HG03439 (cell line): ENCODE results near the gene CTNNA3.

Experiments
- ATAC-seq: cut with Tn5 transposase; IDR thresholded peaks from one replicate; pipeline ENCODE4 v1.9.1; 2021; ENCODE audit warnings: mild to moderate bottlenecking, moderate library complexity; ENCODE audit not compliant: unreplicated experiment

The CTNNA3 gene

GRCh38 chr10:66058594-66058993 lies 1637.4 kb downstream of the CTNNA3 start:
- no peak for ATAC-seq

DNA sequence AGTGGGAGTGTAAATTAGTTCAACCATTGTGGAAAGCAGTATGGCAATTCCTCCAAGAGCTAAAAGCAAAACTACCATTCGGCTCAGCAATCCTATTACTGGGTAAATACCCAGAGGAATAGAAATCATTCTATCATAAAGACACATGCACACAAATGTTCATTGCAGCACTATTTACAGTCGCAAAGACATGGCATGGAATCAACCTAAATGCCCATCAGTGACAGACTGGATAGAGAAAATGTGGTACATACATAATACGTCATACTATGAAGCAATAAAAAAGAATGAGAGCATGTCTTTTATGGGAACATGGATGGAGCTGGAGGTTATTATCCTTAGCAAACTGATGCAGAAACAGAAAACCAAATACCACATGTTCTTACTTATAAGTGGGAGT lies 1646.7 kb downstream of the CTNNA3 start:
- no peak for ATAC-seq

DNA sequence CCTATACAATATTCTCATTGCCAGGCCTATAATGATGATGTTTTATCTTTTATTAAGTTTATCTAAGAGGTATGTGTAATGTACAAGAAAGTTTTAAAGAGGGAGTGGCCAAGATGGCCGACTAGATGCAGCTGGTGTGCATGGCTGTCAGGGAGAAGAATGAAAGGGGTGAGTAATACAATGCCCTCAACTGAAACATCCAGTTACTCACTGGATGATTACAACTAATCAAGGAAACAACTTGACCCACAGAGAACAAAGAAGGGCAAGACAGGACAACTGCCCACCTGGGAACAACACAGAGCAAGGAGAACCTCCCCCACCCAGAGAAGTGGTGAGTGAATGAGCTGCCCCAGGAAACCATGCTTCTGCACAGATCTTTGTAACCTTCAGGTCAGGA lies 1650.1 kb downstream of the CTNNA3 start:
- ATAC-seq, result no peak

GRCh38 chr10:66041771-66042170 lies 1654.2 kb downstream of the CTNNA3 start:
- ATAC-seq, result no peak

DNA sequence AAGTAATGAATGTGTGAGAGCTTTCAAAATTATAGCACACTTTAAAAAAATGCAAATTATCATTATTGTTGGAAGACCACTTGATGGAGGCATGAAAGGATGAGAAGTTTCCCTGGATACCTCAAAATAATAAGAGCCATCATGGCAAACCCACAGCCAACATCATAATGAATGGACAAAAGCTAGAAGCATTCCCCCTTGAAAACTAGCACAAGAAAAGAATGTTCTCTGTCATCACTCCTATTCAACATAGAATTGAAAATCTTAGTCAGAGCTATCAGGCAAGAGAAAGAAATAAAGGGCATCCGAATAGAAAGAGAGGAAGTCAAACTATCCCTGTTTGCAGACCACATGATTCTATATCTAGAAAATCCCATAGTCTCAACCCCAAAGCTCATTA lies 1657.4 kb downstream of the CTNNA3 start:
- ATAC-seq, result no peak

DNA sequence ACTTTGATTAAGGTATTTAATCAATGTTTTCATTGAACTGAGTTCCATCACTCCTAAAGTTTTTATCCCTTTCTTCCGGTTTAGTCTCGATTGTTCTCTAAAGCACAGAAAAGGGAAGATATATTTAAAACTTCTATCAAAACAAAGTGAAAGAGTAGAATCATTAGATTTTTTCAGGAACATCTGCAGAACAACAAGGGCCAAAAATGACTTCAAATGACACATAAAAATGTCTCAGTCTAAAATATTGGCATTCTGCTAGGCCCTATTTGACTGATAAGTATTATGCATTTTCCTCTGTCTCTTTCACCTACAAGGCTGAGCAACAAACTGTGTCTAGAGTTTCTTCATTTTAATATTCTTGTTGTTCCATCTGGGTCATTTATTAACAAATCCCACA lies 1669.7 kb downstream of the CTNNA3 start:
- ATAC-seq, result no peak

DNA sequence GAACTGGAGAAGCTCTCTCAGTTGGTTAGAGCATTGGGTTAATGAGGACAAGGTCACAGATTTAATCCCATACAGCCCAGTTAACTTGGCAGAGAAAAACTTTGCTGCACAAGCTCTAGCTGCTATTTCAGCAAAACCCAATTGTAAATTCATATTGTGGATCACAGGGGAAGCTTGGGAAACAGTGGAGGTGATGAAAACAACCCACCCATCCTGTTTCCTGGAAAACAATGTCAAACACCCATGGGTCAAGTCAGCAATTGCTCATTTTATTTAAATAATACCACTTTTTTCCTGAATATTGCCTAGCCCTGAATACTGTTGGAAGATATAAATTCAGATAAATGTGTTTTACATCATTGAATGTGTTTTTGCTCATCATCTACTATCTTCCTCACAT lies 1670.8 kb downstream of the CTNNA3 start:
- ATAC-seq, result no peak

DNA sequence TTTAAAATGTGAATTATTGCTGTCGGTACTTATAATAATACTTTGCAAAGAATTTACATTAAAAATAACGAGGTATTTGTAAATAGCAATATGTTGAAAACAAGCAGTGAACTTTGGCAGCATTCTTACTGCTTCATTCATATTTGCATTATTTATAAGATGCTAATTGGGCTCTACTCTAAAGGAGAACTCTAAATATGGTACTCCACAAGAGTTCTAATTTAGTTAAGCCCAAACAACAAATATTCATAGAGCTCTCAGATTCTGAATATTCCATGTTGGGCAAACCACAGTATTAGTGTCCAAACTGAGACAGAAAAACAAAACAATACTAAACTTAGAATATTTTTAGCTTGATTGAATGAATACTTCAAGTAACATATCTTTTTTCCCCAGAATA lies 1674.6 kb downstream of the CTNNA3 start:
- no peak for ATAC-seq

DNA sequence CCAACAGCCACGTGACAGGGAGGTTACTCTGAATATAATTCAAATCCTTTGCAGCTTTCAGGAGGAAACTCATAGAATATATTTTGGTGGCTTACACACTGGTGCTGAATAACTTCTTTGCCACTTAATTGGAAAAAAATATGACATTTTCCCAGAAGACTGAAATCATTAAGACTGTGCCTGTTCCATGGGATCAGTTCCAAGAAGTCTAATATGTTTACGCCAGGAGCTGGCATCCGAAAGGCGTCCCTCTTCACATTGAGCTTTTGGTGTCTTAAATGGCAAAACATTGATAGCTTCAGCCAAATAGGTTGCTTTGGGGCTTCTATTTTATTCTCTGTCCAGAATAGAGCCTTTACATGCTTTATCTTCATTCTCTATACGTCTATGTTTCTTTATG lies 1687.8 kb downstream of the CTNNA3 start:
- ATAC-seq, result no peak

DNA sequence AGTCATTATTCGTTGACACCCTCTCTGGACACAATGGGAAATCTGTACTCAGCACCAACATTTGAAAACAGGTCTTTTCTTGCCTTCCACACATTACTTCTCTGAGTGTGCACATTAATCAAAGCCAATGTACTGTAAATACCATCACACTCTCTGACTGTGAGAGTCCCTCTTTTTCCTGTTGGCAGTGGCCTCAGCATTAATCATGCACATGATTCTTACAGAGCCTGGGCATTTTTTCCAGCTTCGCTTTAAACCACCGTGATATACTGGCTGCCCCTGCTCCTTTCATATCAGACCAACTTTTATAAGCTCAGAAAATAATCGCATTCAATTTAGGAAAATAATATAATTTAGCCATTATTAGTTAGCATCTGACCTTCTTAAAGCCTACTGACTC lies 1689.6 kb downstream of the CTNNA3 start:
- no peak for ATAC-seq

DNA sequence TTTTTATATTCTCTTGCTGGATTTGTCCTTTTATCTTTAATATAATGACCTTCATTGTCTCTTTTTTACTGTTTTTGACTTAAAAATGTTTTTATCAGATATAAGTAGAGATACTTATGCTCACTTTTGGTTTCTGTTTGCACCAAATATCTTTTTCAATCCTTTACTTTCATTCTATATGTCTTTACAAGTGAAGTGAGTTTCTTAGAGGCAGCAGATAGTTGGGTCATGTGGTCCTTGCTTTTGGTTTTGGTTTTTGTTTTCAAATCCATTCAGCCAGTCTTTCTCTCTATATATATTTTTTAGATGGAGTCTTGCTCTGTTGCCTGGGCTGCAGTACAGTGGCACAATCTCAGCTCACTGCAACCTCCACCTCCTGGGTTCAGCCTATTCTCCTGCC lies 1702.5 kb downstream of the CTNNA3 start:
- no peak for ATAC-seq

DNA sequence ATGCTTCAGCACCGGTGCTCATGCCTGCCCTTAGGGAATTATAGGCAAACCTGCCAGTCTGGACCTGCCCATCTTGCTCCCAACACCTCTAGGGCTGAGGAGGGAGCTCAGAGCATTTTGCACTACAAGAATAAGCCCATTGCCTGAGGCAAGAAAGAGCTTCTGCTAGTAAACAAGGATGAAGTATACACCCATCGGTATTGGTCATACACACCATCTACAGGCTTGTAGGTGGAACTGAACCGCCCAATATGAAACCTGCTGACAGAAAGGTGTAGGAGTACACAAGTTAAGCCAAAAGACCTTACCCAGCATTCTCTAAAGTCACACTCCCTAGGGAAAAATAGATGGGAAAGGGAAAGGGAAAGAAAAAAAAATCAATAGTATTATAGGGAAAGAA lies 1727.1 kb downstream of the CTNNA3 start:
- no peak for ATAC-seq

GRCh38 chr10:65968437-65968836 lies 1727.6 kb downstream of the CTNNA3 start:
- ATAC-seq, result no peak

- no peak for ATAC-seq
Measured at GRCh38 chr10:65964205-65964604, 1731.8 kb downstream of the CTNNA3 start.

GRCh38 chr10:65952086-65952485 lies 1743.9 kb downstream of the CTNNA3 start:
- no peak for ATAC-seq

GRCh38 chr10:65950075-65950474 lies 1745.9 kb downstream of the CTNNA3 start:
- no peak for ATAC-seq

- ATAC-seq, result no peak
Measured at GRCh38 chr10:65949526-65949925, 1746.5 kb downstream of the CTNNA3 start.

GRCh38 chr10:65945061-65945460 lies 1750.9 kb downstream of the CTNNA3 start:
- no peak for ATAC-seq

DNA sequence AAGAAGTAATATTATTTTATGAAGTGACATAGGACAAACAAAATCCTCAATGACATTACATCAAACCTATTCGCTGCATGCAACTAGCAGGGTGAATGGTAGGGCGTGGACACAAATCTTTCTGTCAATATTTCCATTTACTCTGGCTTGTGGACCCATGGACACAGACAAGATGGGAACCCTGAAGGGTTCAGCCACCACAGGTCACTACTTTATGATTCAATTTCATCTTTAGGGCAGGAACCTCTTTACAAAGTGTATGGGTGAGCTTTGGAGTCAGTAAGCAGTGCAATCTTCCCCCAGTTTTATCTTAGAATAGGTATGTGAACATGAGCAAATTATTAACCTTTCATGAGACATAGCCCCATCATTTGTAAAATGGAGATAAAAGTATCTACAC lies 1752.5 kb downstream of the CTNNA3 start:
- ATAC-seq, result no peak

- no peak for ATAC-seq
Measured at GRCh38 chr10:65940816-65941662, 1755.0 kb downstream of the CTNNA3 start.

DNA sequence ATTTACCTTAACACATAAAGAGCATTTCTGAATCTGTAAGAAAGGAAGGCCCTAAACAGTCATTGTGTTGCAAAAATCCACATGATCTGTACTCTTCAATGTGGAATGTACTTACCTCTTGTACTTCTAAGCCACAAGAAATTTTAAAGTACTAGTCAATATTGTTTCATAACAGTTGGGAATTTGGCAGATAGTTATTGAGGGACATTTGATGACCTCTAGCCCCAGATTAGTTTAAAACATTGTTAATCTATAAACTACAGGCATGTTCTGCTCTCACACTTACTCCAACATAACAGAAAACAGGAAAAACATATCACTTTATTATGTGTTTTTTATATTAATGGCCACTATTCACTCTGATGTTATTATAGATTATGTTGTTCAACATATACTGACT lies 1755.9 kb downstream of the CTNNA3 start:
- no peak for ATAC-seq

DNA sequence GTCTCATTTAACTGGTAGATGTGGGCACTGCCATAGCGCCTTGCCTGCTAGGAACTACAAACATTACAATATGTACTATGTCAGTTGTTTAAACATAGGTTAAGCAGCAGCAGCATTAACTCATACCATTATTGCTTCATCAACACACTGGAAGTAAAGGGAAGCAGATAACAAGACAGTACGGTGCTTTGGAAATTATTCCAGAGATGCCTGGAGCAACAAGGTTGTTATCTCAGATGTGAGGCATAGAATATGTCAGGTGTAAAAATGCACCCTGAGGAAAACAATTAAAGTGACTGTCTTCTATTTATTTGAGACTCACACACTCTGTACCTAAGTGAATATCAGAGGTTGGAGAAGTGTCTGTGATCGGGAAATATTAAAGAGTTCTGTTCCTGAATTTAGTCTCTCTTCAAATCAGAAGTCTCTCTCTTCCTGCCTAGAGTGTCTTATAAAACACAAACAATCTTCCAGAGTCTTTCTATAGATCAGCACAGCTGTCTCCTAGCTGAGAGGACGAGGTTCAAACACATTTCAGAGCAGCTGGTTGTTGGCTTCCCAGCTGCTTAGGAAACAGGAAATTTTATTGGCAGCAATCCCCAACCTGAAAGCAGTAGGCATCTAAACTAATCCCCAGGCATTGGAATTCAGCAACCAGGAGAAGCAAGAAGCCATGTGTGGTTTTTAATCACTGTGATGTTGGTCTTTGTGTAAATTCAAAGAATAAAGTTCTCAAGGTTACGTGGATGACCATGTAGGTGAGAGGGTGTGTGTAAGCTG lies 1764.5 kb downstream of the CTNNA3 start:
- ATAC-seq, result no peak
